K562 (cell line): Measurements from ENCODE around the gene RNF135. TPM values are rescaled to one million over a fixed set of nuclear protein-coding genes. Genes with fewer than 3 reads are reported as not detected.
"Not testable (repeated sequence)": the region's sequence is repeated elsewhere in the genome, so short reads cannot be mapped to it uniquely, and the experiment has no call there.

Experiments
- ATAC-seq: fragments of 200-7000 bp; cut with Tn5 transposase; 3 replicates; pipeline ENCODE4 v1.9.1; 2020; ENCODE audit warnings: moderate library complexity
- BruUV-seq: library from RNA; stranded (reverse); fragments of 400-500 nt; replicated peaks from 2 replicates; lab custom pipeline; 2021; lab: Mats Ljungman, UMichigan
- CTCF ChIA-PET: fragments of 300-600 bp; formaldehyde crosslinking; extraction: SDS; loops from one replicate; lab custom pipeline; 2021; ENCODE audit warnings: low intra/inter-chr PET ratio; lab: Yijun Ruan, JAX
- POLR2A ChIA-PET: fragments of 300-600, 350-650 bp; sonication (Branson Sonifier 250); formaldehyde crosslinking; extraction: SDS; loops from one replicate; lab custom pipeline; 2021; ENCODE audit warnings: antibody characterized with exemption, inconsistent platforms; lab: Yijun Ruan, JAX
- DNase-seq, 4 experiments: peaks; one replicate each; pipeline versions ENCODE4 v3.0.0 to v3.0.0-alpha.2; 2011 to 2018; ENCODE audit warnings: low spot score in 3 of 4, mixed read lengths in 3 of 4; ENCODE audit errors: extremely low read depth in 1 of 4
- FAIRE-seq: peaks from 2 replicates; lab custom pipeline; 2011; peaks lifted over from hg19 to GRCh38; lab: Jason Lieb, UNC
- H2AFZ ChIP-seq: 2 replicates; pipeline ENCODE4 v1.6.0; 2011; ENCODE audit warnings: low read depth, low read length, control low read depth, inconsistent platforms
- H3K27ac ChIP-seq: fragments of 200-600 bp; 3 replicates; pipeline ENCODE4 v1.8.0; 2011; ENCODE audit warnings: low read depth, mild to moderate bottlenecking, control low read depth, inconsistent platforms, low read length, moderate library complexity, mixed read lengths; ENCODE audit errors: extremely low read depth
- H3K27me3 ChIP-seq, 2 experiments: fragments of 300-600 bp in 1 of 2; 2 replicates in 1 of 2; 3 replicates in 1 of 2; pipeline versions ENCODE4 v1.6.0 to v1.8.0; 2011; ENCODE audit warnings: inconsistent platforms in 2 of 2, low read length in 2 of 2, mild to moderate bottlenecking in 1 of 2, mixed read lengths in 1 of 2, moderate library complexity in 1 of 2; ENCODE audit not compliant: control insufficient read depth in 2 of 2, insufficient read depth in 2 of 2
- H3K36me3 ChIP-seq: fragments of 300-600 bp; 3 replicates; pipeline ENCODE4 v1.8.0; 2011; ENCODE audit warnings: mild to moderate bottlenecking, low read length, inconsistent platforms; ENCODE audit not compliant: control insufficient read depth, insufficient read depth
- H3K4me1 ChIP-seq, 2 experiments: fragments of 200-600 bp in 1 of 2; replicated peaks in 1 of 2; 2 replicates in 1 of 2; 3 replicates in 1 of 2; pipeline versions ENCODE4 v1.5.1 to v1.8.0; 2011; ENCODE audit warnings: inconsistent platforms in 2 of 2, low read length in 2 of 2, mild to moderate bottlenecking in 1 of 2, mixed read lengths in 1 of 2, moderate library complexity in 1 of 2; ENCODE audit not compliant: control insufficient read depth in 2 of 2, insufficient read depth in 2 of 2
- H3K4me2 ChIP-seq: 2 replicates; pipeline ENCODE4 v1.6.1; 2011; ENCODE audit warnings: low read length, control low read depth, inconsistent platforms, mixed read lengths; ENCODE audit not compliant: insufficient read depth
- H3K4me3 ChIP-seq: fragments of 200-600 bp; sonication (generic), shearing (Covaris generic); 2 replicates; pipeline ENCODE4 v1.5.1; 2016; ENCODE audit warnings: control low read depth, inconsistent platforms
- H3K79me2 ChIP-seq: fragments of 200-600 bp; 3 replicates; pipeline ENCODE4 v1.8.0; 2011; ENCODE audit warnings: low read length, inconsistent platforms; ENCODE audit not compliant: control insufficient read depth, insufficient read depth
- H3K9ac ChIP-seq, 2 experiments: 2 replicates each; pipeline versions ENCODE4 v1.6.0 to v1.6.1; 2011; ENCODE audit warnings: low read depth in 2 of 2, low read length in 2 of 2, control low read depth in 1 of 2, inconsistent platforms in 1 of 2, mild to moderate bottlenecking in 1 of 2, mixed read lengths in 1 of 2; ENCODE audit not compliant: insufficient read depth in 1 of 2
- H3K9me1 ChIP-seq: one replicate; pipeline ENCODE4 v1.6.0; 2011; ENCODE audit warnings: inconsistent platforms, mild to moderate bottlenecking, low read length, moderate library complexity; ENCODE audit not compliant: control insufficient read depth, insufficient read depth
- H3K9me3 ChIP-seq: replicated peaks from 2 replicates; pipeline ENCODE4 v1.5.1; 2011; ENCODE audit warnings: low read depth, low read length, inconsistent platforms; ENCODE audit not compliant: control insufficient read depth, insufficient read depth
- H4K20me1 ChIP-seq: replicated peaks from 2 replicates; pipeline ENCODE4 v1.6.1; 2011; ENCODE audit warnings: low read length, inconsistent platforms, mixed read lengths; ENCODE audit not compliant: control insufficient read depth, insufficient read depth
- PCBP2 ChIP-seq: fragments of 200-400 bp; formaldehyde crosslinking; IDR thresholded peaks from 2 replicates; pipeline ENCODE4 v1.6.1; 2018; ENCODE audit warnings: low read length, low read depth, mild to moderate bottlenecking, moderate library complexity; ENCODE audit not compliant: poor library complexity, severe bottlenecking
- PHF20 ChIP-seq: fragments of 450-650 bp; IDR thresholded peaks from 2 replicates; pipeline ENCODE4 v1.6.1; 2018; ENCODE audit not compliant: partially characterized antibody
- ZC3H4 ChIP-seq: sonication (generic); formaldehyde crosslinking; IDR thresholded peaks from 2 replicates; pipeline ENCODE4 v1.9.0; 2021; ENCODE audit warnings: missing genetic modification reagents, borderline replicate concordance
- WGBS: fragments of 100-300 bp; shearing (Covaris generic); methylation state at CpG from one replicate; pipeline ENCODE4 v1.1.6; 2016; ENCODE audit warnings: low coverage, mixed read lengths; ENCODE audit not compliant: insufficient coverage; ENCODE audit errors: missing lambda C conversion rate; 5-methylcytosine and 5-hydroxymethylcytosine counted together
- in situ Hi-C: fragments of 300-500 bp; cut with MboI; formaldehyde crosslinking; loops from 4 replicates; pipeline ENCODE4 v1.15.0; 2018; ENCODE audit warnings: inconsistent platforms, mixed read lengths
- intact Hi-C: fragments of 100-400 bp; cut with micrococcal nuclease; formaldehyde crosslinking; loops from 2 replicates; pipeline ENCODE4 v1.14.2; 2022
- polyA plus RNA-seq, 8 experiments: library from polyadenylated mRNA; depleted of rRNA in 4 of 8; stranded (reverse) in 5 of 8; unstranded in 3 of 8; fragments of >200 nt; fragmentation: Nextera tagmentation in 2 of 8; fragmentation: Illumina TruSeq in 1 of 8; extraction: Ambion mirVana in 2 of 8; extraction: Trizol in 1 of 8; gene quantifications; 2 replicates each; pipeline versions ENCODE4 v1.2.1 to v1.2.3, GENCODE V29; 2011 to 2014; ENCODE audit warnings: inconsistent platforms in 1 of 8, missing spikeins in 1 of 8
- total RNA-seq, 7 experiments: library from RNA; depleted of rRNA in 6 of 7; stranded (reverse); fragments of >200 nt in 6 of 7; fragmentation: Illumina TruSeq in 2 of 7; extraction: Trizol in 2 of 7; gene quantifications; 2 replicates each; pipeline versions ENCODE4 v1.2.1 to v1.2.3, GENCODE V29; 2011 to 2021; ENCODE audit warnings: low replicate concordance in 1 of 7
- TF ChIP-seq, protein P1 (sequence below): sonication (generic); formaldehyde crosslinking; IDR thresholded peaks from 2 replicates; pipeline ENCODE4 v1.8.1; 2023; ENCODE audit warnings: mild to moderate bottlenecking, missing genetic modification reagents

Gene RNF135
- total and polyA plus RNA-seq, 9 of the 15 experiments (the other 6 are each of a cell fraction or from before 2014, with no cell fraction given) = 0.08 TPM; not detected in 8

DNA sequence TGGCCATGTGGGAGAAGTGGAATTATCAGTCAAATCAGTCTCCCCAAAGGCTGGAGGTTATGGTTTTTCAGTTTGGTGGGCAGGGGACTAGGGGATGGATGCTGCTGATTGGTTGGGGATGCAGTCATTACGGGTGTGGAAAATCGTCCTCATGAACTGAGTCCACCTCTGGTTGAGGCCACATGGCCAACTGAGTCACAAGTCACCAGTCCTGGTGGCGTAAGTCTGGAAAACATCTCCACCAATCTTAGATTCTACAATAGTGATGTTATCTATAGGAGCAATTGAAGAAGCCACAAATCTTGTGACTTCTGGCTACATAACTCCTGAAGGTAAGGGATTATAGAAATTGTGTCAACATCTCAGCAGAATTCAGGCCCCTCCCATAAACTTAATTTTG, 5.2 kb upstream of the RNF135 start (continued):
- TF ChIP-seq, protein P1, sequence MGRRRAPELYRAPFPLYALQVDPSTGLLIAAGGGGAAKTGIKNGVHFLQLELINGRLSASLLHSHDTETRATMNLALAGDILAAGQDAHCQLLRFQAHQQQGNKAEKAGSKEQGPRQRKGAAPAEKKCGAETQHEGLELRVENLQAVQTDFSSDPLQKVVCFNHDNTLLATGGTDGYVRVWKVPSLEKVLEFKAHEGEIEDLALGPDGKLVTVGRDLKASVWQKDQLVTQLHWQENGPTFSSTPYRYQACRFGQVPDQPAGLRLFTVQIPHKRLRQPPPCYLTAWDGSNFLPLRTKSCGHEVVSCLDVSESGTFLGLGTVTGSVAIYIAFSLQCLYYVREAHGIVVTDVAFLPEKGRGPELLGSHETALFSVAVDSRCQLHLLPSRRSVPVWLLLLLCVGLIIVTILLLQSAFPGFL (CRISPR knock-in tag) = no peak
- TF ChIP-seq ZC3H4 (no peak), PHF20 (no peak), PCBP2 (no peak)

DNA sequence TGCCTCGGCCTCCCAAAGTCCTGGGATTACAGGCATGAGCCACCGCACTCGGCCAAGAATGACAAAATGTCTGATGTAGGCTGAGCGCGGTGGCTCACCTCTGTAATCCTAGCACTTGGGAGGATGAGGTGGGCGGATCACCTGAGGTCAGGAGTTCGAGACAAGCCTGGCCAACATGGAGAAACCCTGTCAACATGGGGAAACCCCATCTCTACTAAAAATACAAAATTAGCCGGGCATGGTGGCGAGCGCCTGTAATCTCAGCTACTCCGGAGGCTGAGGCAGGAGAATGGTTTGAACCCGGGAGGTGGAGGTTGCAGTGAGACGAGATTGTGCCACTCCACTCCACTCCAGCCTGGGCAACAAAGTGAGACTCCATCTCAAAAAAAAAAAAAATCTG, 2.9 kb upstream of the RNF135 start:
- H3K79me2 ChIP-seq = not testable (repeated sequence)

More for the DNA sequence above, 2.9 kb upstream of the RNF135 start:
- H3K4me1 ChIP-seq, H3K36me3 ChIP-seq, DNase-seq, H3K27ac ChIP-seq, FAIRE-seq, H3K9ac ChIP-seq, H4K20me1 ChIP-seq, H3K4me2 ChIP-seq, H3K27me3 ChIP-seq, in situ Hi-C loops, H3K9me1 ChIP-seq, CTCF ChIA-PET, H3K9me3 ChIP-seq, BruUV-seq, H3K4me3 ChIP-seq, intact Hi-C loops: not testable (repeated sequence)
- POLR2A ChIA-PET = interaction anchor here (0.6 to 1.9 kb wide), 3 partner anchors 17 to 266 kb away, joined by 3 to 5 read pairs (median 3); partner anchors contain the start of gene TEFM
- peak; percentile 19; the same call in 1 of the 3 replicates for ATAC-seq
- peak overlapping the region; percentile 64; the same call in 1 of the 2 replicates for H2AFZ ChIP-seq
- 75% methylated on average over 9 of the region's 13 CpGs for WGBS
